Measurements from ENCODE around the gene CALU.

CALU gene

DNA sequence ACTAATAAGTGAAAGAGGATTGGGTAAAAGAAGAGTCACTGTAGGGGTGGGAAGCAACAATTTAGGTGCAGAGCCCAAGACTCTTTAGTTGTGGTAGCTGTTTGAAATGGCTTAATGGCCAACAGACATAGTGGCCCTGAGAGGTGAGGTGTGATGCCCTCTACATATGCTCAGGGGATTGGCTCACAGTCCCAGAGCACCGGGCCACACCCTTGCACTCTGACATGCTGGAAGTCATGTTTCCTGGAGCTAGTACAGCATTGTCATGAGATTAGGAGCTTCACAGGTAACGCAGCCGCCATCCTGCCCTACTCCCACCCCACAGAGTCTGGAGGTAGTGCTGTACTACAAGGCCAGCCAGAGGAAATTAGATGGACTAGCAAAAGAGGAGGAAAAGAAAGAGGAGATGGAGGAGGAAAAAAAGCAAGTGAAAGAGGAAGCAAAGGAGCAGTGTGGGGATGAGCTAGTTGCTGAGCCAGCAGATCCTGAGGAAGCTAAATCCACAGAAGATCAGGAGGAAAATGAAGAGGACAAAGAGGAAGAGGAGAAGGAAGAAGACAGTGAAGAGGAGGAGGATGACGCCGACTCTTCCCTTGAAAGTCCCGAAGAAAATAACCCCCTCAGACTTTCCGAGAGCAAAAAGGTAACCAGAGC is 76.3 kb downstream of the CALU start:
- DNase-seq: no peak

DNA sequence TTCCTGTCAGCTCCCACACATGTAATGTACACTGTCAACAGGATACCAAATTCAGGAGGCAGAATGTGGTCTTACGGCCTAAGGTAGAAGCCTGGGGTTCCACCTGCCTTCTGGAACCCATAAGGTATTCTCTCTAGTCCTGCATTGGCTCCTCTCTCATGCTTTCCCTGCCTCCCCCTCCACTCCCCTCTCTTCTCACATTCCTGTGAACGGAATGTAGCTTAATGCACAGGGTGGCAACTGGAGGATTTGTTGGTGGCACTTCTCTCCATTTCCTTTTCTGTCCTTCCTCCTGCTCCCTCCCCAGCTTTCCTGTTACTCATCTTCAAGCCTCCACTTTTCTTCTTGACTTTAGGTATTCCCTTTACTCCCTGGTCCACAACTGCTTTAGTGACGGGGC is 79.5 kb downstream of the CALU start:
- no peak for DNase-seq

Measured in activated CD8-positive, alpha-beta memory T cell treated with anti-CD3 and anti-CD28 coated beads for 24 hours (primary cell).